WTC11 (cell line): ENCODE results near the gene PAWR.

Source experiments
- CBFB ChIP-seq: sonication (generic); formaldehyde crosslinking; IDR thresholded peaks from 2 replicates; pipeline ENCODE4 v1.8.1; 2022; ENCODE audit warnings: mild to moderate bottlenecking, low read depth, missing genetic modification reagents
- CREM ChIP-seq: sonication (generic); formaldehyde crosslinking; IDR thresholded peaks from 2 replicates; pipeline ENCODE4 v1.8.1; 2022; ENCODE audit warnings: mild to moderate bottlenecking, missing genetic modification reagents, moderate library complexity
- CTCF ChIP-seq: fragments of 200-600 bp; IDR thresholded peaks from 2 replicates; pipeline ENCODE4 v1.8.0; 2022; ENCODE audit warnings: antibody characterized with exemption
- FOXK1 ChIP-seq: sonication (generic); formaldehyde crosslinking; IDR thresholded peaks from 2 replicates; pipeline ENCODE4 v1.8.0; 2022; ENCODE audit warnings: mild to moderate bottlenecking, moderate library complexity, missing genetic modification reagents
- USF2 ChIP-seq: sonication (generic); formaldehyde crosslinking; IDR thresholded peaks from 2 replicates; pipeline ENCODE4 v1.8.1; 2023; ENCODE audit warnings: mild to moderate bottlenecking, missing genetic modification reagents, moderate library complexity
- ZNF121 ChIP-seq: sonication (generic); formaldehyde crosslinking; IDR thresholded peaks from 2 replicates; pipeline ENCODE4 v1.8.0; 2023; ENCODE audit warnings: missing genetic modification reagents
- ZNF138 ChIP-seq: sonication (generic); formaldehyde crosslinking; conservative IDR thresholded peaks from 2 replicates; pipeline ENCODE4 v1.8.1; 2022; ENCODE audit warnings: mild to moderate bottlenecking, moderate library complexity, missing genetic modification reagents

- TF ChIP-seq USF2 (no peak), CREM (CRISPR knock-in tag) (no peak), ZNF121 (no peak), CBFB (no peak), CTCF (no peak), ZNF138 (CRISPR knock-in tag) (no peak), FOXK1 (no peak)
Measured at GRCh38 chr12:79689061-79689476, 1.7 kb downstream of the PAWR start.
